HepG2 (cell line): Measurements from ENCODE around the gene UTP11. TPM values are rescaled to one million over a fixed set of nuclear protein-coding genes. Genes with fewer than 3 reads are reported as not detected.

Experiments
- ATF1 ChIP-seq: IDR thresholded peaks from 2 replicates; pipeline ENCODE4 v1.6.1; 2016; ENCODE audit warnings: mild to moderate bottlenecking, control low read depth
- ATRX ChIP-seq: sonication (generic); formaldehyde crosslinking; IDR thresholded peaks from 2 replicates; pipeline ENCODE4 v1.4.0; 2020; ENCODE audit warnings: missing genetic modification reagents, borderline replicate concordance
- CEBPG ChIP-seq: IDR thresholded peaks from 2 replicates; pipeline ENCODE4 v1.6.1; 2016
- FOXA3 ChIP-seq: IDR thresholded peaks from 2 replicates; pipeline ENCODE4 v1.6.1; 2016; ENCODE audit warnings: missing genetic modification reagents, missing compliant biosample characterization
- IKZF5 ChIP-seq: IDR thresholded peaks from 2 replicates; pipeline ENCODE4 v1.6.1; 2018; ENCODE audit warnings: missing genetic modification reagents, mild to moderate bottlenecking, missing compliant biosample characterization
- RNF219 ChIP-seq: sonication (generic); formaldehyde crosslinking; IDR thresholded peaks from 2 replicates; pipeline ENCODE4 v1.5.0; 2020; ENCODE audit warnings: mild to moderate bottlenecking, missing genetic modification reagents
- YY1 ChIP-seq: IDR thresholded peaks from 2 replicates; pipeline ENCODE4 v1.6.1; 2011; ENCODE audit warnings: low read length, low read depth, moderate library complexity, mild to moderate bottlenecking; ENCODE audit not compliant: insufficient read depth, insufficient replicate concordance
- ZBTB4 ChIP-seq: sonication (generic); formaldehyde crosslinking; IDR thresholded peaks from 2 replicates; pipeline ENCODE4 v1.4.0; 2020; ENCODE audit warnings: missing genetic modification reagents, mild to moderate bottlenecking, borderline replicate concordance
- ZC3H13 ChIP-seq: sonication (generic); formaldehyde crosslinking; IDR thresholded peaks from 2 replicates; pipeline ENCODE4 v1.8.1; 2023; ENCODE audit warnings: mild to moderate bottlenecking, missing genetic modification reagents, moderate library complexity
- ZNF160 ChIP-seq: sonication (generic); formaldehyde crosslinking; IDR thresholded peaks from 2 replicates; pipeline ENCODE4 v1.8.0; 2022; ENCODE audit warnings: mild to moderate bottlenecking, inconsistent platforms, missing genetic modification reagents
- ZNF317 ChIP-seq: sonication (generic); formaldehyde crosslinking; IDR thresholded peaks from 2 replicates; pipeline ENCODE4 v1.5.0; 2020; ENCODE audit warnings: mild to moderate bottlenecking, missing genetic modification reagents
- ZNF414 ChIP-seq: sonication (generic); formaldehyde crosslinking; IDR thresholded peaks from 2 replicates; pipeline ENCODE4 v1.5.0; 2020; ENCODE audit warnings: missing genetic modification reagents
- ZNF800 ChIP-seq: sonication (generic); formaldehyde crosslinking; IDR thresholded peaks from 2 replicates; pipeline ENCODE4 v1.4.0; 2020; ENCODE audit warnings: missing genetic modification reagents
- polyA plus RNA-seq, 8 experiments: library from polyadenylated mRNA; depleted of rRNA in 3 of 8; stranded (reverse) in 7 of 8; unstranded in 1 of 8; fragments of >200 nt; fragmentation: Illumina TruSeq in 4 of 8; extraction: Trizol in 4 of 8; gene quantifications; 2 replicates each; pipeline versions ENCODE4 v1.2.1 to v1.2.3, GENCODE V29; 2011 to 2016; ENCODE audit warnings: low read depth in 4 of 8, missing spikeins in 1 of 8, mixed read lengths in 1 of 8; ENCODE audit not compliant: insufficient read depth in 1 of 8
- total RNA-seq, 5 experiments: library from RNA; depleted of rRNA; stranded (reverse); fragments of >200 nt; fragmentation: Illumina TruSeq; extraction: Trizol; gene quantifications; 2 replicates each; pipeline ENCODE4 v1.2.3, GENCODE V29; 2016; ENCODE audit warnings: low read depth in 1 of 5
- TF ChIP-seq, protein P1 (sequence below): sonication (generic); formaldehyde crosslinking; IDR thresholded peaks from 2 replicates; pipeline ENCODE4 v1.4.0; 2020; ENCODE audit warnings: missing genetic modification reagents
- TF ChIP-seq, protein P2 (sequence below): sonication (generic); formaldehyde crosslinking; IDR thresholded peaks from 2 replicates; pipeline ENCODE4 v1.5.1; 2020; ENCODE audit warnings: missing genetic modification reagents, mild to moderate bottlenecking, borderline replicate concordance

UTP11 gene
- total and polyA plus RNA-seq, 2 of the 13 experiments (the other 11 are each of a cell fraction or from before 2014, with no cell fraction given), result 13.5 to 44.8 TPM

- TF ChIP-seq, protein P1, sequence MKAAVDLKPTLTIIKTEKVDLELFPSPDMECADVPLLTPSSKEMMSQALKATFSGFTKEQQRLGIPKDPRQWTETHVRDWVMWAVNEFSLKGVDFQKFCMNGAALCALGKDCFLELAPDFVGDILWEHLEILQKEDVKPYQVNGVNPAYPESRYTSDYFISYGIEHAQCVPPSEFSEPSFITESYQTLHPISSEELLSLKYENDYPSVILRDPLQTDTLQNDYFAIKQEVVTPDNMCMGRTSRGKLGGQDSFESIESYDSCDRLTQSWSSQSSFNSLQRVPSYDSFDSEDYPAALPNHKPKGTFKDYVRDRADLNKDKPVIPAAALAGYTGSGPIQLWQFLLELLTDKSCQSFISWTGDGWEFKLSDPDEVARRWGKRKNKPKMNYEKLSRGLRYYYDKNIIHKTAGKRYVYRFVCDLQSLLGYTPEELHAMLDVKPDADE (CRISPR knock-in tag), result no peak
- peak; percentile 88 for TF ChIP-seq YY1
- peak; percentile 85 for TF ChIP-seq IKZF5 (CRISPR knock-in tag)
- peak; percentile 82 for TF ChIP-seq ZNF317 (CRISPR knock-in tag)
- TF ChIP-seq ZC3H13 (CRISPR knock-in tag), result no peak; the same call in 1 of the 2 replicates
- TF ChIP-seq ZBTB4 (CRISPR knock-in tag), result peak; percentile 97
- peak; percentile 53 for TF ChIP-seq CEBPG (CRISPR knock-in tag)
- 0 out of 2 replicates have a peak, but pooled peaks have one; percentile 48 for TF ChIP-seq ZNF800 (CRISPR knock-in tag)
- TF ChIP-seq, protein P2, sequence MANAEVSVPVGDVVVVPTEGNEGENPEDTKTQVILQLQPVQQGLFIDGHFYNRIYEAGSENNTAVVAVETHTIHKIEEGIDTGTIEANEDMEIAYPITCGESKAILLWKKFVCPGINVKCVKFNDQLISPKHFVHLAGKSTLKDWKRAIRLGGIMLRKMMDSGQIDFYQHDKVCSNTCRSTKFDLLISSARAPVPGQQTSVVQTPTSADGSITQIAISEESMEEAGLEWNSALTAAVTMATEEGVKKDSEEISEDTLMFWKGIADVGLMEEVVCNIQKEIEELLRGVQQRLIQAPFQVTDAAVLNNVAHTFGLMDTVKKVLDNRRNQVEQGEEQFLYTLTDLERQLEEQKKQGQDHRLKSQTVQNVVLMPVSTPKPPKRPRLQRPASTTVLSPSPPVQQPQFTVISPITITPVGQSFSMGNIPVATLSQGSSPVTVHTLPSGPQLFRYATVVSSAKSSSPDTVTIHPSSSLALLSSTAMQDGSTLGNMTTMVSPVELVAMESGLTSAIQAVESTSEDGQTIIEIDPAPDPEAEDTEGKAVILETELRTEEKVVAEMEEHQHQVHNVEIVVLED (CRISPR knock-in tag), result peak; percentile 88
- no peak for TF ChIP-seq ATRX (CRISPR knock-in tag)
- TF ChIP-seq ZNF160 (CRISPR knock-in tag), result peak; percentile 78; the same call in 1 of the 2 replicates
- peak; percentile 66 for TF ChIP-seq FOXA3 (CRISPR knock-in tag)
- TF ChIP-seq ATF1 (CRISPR knock-in tag), result peak; percentile 98
- TF ChIP-seq RNF219 (CRISPR knock-in tag), result peak; percentile 69; the same call in 1 of the 2 replicates
- peak; percentile 54 for TF ChIP-seq ZNF414 (CRISPR knock-in tag)
Observed at GRCh38 chr1:38012363-38013226, at the start of gene UTP11 (continued).
